Glomerular visceral epithelial cell (primary cell): Measurements from ENCODE around the gene MYRIP.
A peak's percentile ranks its signal among the peaks of the same experiment; 100 is the strongest.
"Not testable (repeated sequence)": the region's sequence is repeated elsewhere in the genome, so short reads cannot be mapped to it uniquely, and the experiment has no call there.

Experiments used
- DNase-seq: peaks from one replicate; pipeline ENCODE4 v3.0.0-alpha.2; 2016; ENCODE audit errors: extremely low spot score

MYRIP gene

DNA sequence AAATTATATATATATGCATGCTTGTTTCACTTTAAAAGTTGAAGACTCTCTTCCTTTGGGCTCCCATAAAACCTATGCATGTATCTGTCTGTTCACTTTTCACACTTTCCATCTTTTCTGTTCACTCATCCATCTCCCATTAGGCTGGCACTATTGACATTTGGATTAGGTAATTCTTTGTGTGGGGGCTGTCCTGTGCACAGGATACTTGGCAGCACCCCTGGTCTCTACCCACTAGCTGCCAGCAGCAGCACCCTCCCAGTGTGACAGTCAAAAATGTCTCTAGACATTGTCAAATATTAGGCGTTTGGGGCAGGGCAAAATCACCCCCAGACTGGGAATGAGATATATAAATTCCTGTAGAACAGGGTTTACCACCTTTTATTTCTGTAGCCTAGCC lies 427.8 kb downstream of the MYRIP start:
- no peak for DNase-seq

DNA sequence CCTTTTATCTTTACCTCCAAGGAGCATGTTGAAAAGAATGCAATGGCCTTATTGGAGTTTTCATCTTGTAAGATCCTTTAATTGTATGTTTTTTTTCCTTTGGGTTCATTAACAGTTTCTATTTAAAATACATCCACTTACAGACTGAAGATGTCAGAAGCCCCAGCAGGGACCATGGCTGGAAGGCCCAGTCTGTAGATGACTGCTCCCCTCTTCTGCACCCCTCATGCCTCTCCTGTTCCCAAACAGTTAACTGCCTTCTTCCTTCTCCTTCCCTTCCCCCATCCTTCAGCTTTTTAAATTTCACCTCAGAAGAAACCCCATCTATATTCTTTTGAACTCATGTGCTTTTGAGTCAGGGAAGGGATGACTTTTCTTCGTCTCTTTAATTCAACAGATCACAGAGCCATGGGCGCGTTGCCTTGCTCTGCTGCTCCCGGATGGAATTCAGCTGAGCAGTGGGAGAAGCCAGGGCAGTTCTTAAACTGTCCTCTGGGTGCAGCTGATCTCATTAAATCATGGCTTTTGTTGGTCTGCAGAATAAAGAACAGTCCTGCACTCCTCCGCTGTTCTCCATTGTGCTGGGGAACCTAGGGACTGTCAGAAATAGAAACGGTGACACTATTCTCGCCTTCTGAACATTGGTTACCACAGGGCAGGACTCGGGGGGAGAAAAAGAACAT lies 428.6 kb downstream of the MYRIP start:
- no peak for DNase-seq

DNA sequence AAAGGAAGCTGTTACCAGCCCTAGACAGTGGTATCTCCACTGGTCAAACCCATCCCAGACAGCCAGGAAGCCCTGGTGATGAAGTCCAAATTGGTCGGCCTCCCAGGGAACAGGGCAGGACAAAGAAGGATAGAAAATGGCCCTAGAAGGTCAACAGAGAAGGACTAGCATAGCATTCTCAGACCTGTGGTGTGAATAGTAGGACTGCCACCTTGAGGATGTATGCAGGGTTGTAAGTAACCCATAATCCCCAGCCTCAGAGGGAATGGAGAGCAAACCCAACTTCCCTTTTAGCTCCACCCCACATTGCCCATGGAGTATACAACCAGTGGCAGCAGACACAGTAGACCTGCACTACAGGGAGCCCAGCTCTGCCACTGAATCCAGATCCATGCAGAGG lies 431.5 kb downstream of the MYRIP start:
- no peak for DNase-seq

DNA sequence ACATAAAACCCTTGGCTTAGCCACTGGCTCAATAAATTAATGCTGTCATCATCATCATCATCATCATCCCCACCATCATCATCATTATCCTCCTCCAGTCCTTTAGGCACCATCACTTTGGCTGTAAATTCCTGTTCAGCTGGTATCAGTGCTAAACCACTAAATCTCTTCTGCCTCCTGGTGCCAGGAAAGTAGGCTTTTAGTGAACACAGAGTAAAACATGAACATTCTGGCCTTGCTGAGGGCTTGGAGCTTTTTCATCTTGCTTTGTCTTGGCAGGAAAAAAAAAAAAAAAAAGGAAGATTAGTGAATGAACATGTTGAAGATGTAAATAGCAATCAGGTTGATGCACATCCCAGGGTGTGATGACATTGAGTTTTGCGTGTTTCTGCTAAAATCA lies 432.8 kb downstream of the MYRIP start:
- no peak for DNase-seq

DNA sequence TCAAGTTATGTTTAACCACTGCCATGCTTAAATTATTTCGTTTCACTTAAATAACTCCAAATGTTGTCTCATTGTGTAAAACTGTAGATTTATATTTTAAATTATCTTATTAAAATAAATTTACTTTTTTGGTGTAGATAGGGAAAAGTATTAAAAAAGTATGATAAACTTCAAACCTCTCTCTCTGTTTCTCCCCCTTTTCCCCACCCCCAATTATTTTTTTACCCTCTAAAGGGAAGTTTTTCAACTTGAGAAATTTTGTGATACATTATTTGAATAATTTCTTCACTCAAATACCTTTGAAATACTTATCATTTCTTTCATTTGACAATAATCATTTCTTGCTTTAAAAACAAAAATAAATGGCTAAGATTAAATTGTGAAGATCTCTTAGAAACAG lies 433.2 kb downstream of the MYRIP start:
- no peak for DNase-seq

DNA sequence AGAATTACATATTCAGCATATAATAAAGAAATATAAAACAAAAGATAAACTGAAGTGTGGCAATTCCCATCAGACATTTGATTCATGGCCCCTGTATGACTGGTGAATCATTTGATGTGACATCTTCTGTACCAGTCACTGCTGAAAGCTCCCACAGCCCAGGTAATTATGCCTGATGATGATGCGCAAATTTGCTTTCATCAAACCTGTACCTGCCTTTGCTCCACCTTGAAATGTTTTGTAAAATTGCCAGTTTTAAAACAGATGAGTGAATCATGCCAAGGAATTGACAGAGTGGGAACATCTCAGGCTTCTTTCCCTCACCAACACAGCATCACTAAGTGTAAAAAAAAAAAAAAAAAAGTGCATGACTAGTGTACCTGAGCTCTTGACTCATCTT lies 433.6 kb downstream of the MYRIP start:
- DNase-seq = no peak

DNA sequence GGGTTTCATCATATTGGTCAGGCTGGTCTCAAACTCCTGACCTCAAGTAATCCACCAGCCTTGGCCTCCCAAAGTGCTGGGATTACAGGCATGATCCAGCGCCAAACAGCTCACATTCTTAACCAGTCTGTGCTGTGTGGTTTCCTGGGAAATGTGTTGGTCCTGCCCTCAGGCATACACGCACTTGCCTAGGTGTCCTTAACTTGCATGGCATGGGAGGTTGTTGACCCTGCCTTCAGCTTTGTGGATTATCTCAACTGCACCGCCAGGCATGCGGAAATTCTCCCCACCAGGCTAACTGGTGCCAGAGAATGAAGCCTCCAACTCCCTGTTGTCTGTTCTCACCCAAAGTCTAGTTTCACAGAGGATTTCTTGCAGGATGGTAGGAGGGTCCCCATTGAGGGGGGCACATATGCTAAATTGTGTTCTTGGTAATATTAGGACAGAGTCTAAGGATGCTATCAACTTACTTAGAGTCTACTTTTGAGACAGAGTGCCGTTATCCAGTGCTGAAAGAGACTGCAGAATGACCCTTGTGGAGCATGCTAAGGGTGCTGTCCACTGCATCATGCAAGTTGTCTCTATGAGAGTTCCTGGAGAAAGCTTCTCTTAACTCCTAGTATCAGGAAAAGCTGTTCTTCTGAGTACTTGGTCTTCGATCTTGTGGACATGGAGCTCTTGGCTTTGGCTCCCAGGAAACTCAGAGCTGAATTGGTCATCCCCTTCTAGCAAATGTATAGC lies 438.5 kb downstream of the MYRIP start:
- no peak for DNase-seq

DNA sequence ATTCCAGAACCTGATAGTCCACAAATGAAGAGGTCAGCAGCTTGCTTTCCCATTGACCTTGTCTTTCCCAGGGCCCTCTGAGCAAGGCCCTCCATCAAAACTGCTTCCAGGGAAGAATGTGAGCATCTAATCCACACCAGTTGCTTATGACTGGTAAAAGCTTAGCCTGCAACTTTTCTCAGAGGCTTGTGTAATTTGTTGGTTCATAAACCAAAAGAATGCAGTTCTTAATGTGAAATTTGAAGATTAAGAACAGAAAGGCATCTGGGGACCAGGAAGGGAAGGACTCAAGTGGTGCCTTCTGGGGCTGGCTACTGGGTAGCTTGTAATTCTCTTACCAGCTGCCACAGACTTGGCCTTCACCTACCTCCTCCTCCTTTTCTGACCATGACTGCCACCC lies 439.2 kb downstream of the MYRIP start:
- no peak for DNase-seq

DNA sequence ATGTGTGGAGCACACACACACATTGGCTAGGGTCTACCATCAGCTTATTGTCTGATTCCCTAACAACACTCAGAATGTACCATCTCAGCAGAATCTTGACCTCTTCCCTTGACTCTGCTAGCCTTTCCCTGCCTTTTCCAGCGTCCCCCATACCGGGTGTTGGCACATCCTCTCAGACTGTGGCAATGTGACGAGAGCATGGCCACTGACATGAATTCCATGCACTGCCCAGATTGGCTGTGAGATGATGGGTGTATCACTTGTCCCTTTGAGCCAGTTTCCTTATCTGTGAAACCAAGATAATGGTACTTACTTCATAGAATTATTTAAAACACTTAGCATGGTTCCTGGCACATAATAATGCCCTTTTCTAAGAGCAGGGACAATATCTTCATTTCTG lies 439.8 kb downstream of the MYRIP start:
- no peak for DNase-seq

DNA sequence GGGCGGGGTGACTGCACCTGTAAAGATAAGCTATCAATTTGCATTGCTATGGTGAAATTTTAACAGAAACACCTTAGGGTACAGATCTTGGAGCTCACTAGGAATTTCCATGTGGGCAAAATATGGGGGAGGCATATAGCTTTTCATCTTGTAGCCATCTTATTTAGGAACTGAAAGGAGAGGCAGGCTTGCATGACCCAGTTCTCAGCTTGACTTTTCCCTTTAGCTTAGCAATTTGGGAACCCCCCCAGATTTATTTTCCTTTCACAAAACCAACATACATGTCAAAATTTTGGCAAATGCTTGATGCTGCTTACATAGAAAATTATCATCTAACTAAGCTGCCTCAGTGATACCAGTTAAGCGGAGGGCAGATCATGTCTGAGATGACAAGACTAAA lies 445.1 kb downstream of the MYRIP start:
- DNase-seq = no peak

DNA sequence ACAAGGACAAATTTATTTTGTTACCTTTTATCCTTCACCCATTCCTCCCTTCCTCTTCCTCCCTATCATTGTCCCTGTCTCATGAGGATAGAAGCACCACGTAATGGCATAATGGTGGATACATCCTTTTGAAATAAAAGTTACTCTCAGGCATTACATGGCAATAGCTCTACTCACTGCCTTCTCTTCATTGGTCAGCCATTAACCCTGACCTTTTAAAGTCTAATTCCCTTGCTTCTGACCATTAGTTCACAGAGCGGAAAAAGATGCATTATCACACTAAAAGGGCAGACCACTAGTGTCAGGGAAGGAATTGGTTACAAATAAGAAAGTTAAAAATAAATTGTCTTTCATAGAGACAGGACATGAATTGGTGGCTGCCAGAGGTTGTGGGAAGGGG lies 445.5 kb downstream of the MYRIP start:
- DNase-seq = no peak

DNA sequence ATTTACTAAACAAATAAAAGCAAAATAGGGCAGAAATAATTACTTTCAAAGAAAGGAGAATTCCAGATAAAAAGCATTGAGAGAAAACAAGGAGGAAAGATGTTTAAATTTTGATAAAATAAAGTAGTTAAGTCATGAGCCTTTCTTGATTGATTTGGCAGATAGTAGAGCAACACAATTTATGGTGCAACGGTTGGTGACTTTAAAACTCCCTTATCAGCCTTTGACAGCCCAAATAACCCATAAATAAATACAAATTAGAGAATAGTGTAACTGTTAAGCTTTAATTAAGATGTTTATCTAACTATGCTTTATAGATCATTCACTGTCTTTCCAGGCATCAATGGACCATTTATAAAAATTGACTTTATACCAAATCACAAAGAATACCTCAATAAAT lies 446.1 kb downstream of the MYRIP start:
- DNase-seq = no peak

DNA sequence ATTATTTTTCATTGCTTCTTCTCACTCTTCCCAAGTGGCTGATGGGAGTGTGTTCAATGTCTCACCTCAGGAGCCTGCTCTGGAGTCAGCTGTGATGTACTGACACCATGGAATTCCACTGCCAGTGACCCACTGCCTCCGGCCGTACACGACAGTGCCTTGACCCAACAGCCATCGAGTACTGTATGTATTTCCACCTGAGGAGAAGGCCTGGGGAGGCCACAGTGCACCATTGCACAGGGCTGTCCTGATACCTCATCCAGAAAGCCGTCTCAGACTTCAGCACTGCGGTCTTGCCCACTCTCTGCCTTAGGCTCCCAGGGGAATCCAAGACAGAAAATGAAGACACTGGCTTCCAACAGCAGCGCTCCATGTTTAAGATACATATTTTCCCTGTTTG lies 448.7 kb downstream of the MYRIP start:
- DNase-seq = no peak

DNA sequence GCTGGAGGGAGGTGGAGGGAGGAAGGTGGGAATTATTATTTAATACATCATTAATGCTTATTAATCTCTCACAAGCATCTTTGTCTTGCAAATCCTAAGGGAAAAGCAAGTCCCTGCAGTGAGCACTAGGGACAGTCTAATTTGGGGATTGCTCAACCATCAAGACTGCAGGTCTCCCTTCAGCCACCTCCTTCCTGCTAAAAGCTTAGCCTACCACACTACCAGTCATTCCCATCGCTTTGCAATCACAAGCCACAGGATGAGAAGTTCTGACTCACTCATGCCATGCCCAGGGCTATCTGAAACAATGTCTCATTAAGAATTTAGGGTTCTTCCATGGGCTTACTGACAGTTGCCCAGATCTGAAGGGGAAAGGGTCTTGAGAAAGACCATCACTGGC lies 449.1 kb downstream of the MYRIP start:
- DNase-seq = peak; percentile 9

DNA sequence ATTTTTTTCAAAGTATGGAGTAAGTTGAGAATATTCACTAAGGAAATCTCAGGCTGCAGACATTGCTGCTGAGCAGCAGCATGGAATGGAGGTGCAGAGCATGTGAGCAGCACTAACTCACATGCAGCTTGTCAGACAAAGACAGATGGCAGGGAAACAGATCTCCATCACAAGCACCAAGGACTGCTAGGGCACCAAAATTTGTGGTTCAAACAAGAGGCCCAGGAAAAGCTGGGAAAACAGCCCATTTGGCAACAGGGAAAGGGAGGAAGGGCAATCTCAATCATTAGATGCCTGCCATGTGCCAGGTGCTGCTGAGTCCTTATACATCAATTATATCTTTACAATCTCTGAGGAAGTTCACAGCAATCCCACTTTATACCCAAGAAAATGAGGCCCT lies 452.9 kb downstream of the MYRIP start:
- DNase-seq = no peak

DNA sequence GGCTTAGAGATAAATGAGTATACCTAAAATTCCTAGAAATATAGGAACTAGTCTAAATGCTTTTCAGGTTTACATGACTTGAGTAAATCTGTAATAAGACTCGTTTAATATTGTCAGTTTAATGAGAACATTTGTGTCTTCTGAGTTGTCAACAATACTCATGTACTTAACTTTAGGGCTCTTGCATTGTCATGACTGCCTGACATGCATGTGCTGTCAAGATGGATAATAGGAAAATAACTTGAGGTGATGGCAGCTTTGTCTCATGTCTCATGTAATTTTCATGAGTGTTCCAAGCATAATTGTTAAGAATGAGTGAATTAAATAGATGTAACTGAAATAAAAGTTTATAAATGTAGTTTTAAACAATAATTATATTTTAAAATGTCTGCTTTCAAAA lies 455.0 kb downstream of the MYRIP start:
- DNase-seq = no peak

DNA sequence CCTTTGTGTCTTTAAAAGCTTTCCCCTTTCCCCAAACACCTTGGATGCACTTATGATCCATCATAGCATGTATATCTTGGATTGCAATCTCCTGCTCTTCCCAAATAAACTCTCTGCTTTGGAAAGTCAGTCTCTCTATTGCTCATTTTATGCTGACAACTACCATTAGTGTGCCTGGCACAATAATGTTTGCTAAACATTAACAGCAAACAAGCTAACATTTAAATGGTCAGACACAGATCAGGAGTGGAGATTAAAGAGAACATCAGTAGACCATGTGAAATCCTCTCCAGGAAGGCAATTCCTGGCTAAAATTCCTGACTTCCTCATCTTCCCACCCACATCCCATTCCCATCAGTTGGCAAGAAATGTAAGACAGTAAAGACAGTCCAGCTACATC lies 455.8 kb downstream of the MYRIP start:
- DNase-seq = no peak

DNA sequence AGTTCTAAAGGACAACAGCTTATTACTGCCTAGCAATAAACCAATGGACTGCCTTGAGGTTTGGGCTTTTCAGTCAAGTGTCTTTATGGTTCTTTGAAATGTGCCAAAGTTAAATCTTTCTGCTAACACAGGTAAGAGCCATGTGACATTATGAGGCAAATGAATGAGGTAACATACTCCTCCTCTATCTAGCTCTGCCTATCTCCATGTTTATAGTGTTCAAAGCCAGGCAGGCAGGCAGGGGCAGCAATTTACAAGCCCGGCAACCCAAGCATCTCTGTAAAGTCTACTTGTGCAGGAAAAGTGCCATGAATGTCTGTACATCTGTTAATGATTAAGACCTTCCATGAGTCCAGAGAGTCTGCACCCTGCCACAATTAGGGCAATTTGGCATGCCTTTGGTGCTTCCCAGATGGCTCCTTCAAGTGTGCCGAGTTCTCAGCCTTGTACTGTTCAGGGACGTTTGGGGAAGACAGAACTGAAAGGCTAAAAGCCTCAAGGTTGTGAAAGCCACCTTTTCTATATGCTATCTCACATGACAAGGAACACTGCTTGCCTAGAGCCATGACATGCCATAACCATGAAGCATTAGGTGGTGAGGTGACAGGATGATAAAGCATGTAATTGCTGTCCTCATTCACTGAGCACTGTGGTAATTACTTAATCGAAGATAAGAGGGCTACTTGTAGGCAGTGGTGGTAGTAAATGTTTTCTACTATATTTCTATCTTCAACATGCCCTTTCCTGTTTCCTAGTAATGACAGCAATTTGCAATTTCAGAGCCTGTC lies 458.7 kb downstream of the MYRIP start:
- no peak for DNase-seq

DNA sequence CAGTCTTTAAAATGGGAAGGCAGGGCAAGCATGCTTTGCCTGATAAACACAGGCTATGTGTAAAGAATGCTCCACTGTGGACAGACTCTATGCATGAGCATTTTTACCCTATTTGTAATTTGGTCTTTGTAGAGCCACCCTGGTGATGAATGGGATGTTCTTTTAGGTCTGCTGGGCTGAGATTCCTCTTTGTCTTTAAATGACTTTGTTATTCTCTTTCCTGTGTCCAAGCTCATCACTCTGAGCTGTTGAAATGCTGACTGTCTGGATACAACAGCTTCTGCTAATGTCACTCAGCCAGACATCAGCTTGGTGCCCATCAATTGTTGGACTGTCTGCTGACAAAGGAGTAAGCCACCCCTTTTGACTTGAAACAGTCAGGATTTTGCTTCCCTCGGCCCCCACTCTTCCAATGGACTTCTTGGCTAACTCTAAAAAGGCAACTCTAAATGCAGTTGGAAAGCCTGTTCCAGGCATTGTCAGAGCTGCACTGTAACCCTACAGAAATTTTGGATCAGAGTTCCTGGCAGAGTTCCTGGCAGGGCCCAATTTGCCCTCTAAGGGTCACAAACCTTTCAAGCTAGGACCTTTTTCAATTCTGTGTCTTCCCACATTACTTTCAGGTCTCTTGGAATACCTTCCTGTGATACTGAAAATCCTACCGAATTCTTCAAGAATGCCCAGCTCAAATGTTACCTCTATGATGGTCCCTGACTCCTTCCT lies 459.6 kb downstream of the MYRIP start:
- no peak for DNase-seq

DNA sequence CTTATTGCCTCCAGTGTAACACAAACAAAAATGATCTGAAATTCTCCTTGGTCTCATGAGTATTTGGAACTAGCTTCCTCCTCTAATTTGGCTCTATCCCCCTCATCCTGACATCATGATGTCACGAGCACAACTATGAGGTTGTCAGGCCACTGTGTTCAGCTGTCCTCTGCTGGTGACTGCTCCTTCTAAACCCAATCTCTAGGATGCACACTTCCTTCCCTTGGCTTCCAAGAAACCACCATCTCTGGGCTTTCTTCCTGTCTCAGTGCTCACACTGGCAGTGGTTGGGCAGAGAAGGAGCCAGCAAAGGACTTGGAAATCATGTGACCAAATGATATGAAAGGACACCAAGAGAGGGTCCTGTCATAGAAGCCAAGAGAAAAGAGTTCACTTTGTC lies 469.4 kb downstream of the MYRIP start:
- no peak for DNase-seq

DNA sequence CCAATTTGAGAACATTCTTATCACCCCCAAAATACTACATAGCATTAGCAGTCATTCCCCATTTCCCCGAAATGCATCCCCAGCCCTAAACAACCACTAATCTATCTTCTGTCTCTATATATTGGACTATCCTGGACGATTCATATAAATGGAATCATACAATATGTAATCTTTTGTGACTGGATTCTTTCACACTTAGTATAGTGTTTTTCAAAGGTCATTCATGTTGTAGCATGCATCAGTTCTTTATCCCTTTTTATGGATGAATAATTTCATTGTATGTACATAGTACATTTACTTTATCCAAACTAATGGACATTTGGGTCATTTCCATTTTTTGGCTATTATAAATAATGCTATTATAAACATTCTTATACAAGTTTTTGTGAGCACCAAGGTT lies 472.6 kb downstream of the MYRIP start:
- DNase-seq = no peak

DNA sequence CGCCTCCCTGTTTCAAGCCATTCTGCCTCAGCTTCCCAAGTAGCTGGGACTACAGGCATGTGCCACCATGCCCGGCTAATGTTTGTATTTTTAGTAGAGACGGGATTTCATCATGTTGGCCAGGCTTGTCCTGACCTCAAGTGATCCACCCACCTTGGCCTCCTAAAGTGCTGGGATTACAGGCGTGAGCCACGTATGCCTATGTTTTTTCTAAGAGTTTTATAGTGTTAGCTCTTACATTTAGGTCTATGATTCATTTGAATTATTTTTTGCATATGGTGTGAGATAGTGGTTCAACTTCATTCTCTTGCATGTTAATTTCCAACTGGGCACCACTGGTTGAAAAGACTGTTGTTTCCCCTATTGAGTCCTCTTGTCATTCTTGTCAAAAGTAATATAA lies 473.6 kb downstream of the MYRIP start:
- DNase-seq = not testable (repeated sequence)
